ENCODE results near the gene SKP1. TPM values are rescaled to one million over a fixed set of nuclear protein-coding genes. Genes with fewer than 3 reads are reported as not detected.

The SKP1 gene
- total and polyA plus RNA-seq, 2 donors from 2014 or later: 380 to 848 TPM

DNA sequence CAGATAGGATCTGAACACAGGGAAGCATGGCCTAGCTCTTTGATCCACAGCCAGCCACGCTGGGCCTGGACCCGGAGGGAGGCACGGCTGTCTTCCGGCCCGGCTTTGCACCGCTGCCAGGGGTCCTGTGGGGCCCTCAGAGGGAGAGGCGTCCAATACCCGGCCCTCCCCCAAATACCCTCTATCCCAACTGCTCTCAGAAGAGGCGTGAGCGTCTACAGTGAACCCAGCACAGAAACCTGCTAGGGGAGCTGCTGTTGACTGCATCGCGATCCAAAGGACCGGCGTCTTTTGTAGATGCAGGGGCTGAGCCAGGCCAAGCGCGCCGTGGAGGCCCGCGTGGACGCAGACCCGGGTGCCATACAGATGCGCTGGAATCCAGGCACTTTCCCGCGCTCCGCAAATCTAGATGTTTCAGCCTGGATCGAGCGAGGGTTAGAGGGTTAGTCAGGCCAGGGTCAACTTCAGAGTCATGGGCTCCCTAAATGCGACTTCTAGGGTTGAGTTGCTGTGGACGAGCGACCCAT lies 63.3 kb downstream of the SKP1 start:
- intact Hi-C loops (cut with DNase I): no loop called here

DNA sequence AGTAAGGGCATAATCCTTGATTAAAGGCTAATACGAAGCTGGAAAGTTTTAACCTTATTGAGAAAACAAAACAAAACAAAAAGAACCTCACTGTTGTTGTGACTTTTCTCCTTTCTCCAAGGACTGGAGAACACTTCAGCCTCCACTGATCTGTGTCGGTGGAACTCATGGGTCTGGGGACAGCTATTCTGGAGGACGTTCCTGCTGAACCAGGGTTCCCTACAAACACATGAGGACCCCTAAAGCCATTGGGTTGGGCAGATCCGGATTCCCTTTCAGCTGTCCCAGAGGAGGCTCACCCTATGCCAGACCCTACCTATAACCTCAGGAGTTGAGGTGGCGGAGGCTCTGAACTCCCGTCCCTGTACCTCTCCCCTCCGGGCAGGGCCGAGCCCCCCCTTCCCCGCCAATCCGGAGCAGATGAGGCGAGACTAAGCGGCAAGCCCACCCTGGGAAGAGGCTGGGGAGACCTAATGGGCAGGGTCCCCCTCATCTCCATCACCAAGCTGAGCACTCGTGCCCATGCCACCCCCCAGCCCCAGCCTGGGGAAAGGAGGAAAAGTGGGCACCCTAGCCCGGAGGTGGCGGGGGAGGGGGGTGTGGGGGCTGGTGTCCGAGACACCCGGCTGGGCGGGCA lies 63.9 kb downstream of the SKP1 start:
- Histone ChIP-seq H3K9ac (ENCODE audit: low read length in 3 of 3) (no peak overlapping the region), H3K9me3 (ENCODE audit: control insufficient read depth in 2 of 3, insufficient read depth in 1 of 3, low read length in 3 of 3) (no peaks in the 10 kb centered on the region), H3K36me3 (ENCODE audit: control insufficient read depth in 2 of 3, insufficient read depth in 3 of 3, low read length in 3 of 3) (no peaks in the 10 kb centered on the region), H3K4me3 (ENCODE audit: low read length in 3 of 3) (no peak overlapping the region), H3K4me1 (ENCODE audit: control insufficient read depth in 2 of 3, insufficient read depth in 2 of 3, low read depth in 1 of 3, low read length in 3 of 3) (peaks cover 0 to 11% (median 7%) of the 10 kb centered on the region in 3 donors), H3K27me3 (ENCODE audit: control insufficient read depth, insufficient read depth, low read length) (peaks cover 4% of the 10 kb centered on the region), H3K27ac (ENCODE audit: low read depth in 2 of 2, low read length in 2 of 2) (no peak overlapping the region)
- intact Hi-C loops (cut with DNase I): no loop called here
- DNase-seq (no peak), FAIRE-seq (no peak)
- TF ChIP-seq, protein P1, sequence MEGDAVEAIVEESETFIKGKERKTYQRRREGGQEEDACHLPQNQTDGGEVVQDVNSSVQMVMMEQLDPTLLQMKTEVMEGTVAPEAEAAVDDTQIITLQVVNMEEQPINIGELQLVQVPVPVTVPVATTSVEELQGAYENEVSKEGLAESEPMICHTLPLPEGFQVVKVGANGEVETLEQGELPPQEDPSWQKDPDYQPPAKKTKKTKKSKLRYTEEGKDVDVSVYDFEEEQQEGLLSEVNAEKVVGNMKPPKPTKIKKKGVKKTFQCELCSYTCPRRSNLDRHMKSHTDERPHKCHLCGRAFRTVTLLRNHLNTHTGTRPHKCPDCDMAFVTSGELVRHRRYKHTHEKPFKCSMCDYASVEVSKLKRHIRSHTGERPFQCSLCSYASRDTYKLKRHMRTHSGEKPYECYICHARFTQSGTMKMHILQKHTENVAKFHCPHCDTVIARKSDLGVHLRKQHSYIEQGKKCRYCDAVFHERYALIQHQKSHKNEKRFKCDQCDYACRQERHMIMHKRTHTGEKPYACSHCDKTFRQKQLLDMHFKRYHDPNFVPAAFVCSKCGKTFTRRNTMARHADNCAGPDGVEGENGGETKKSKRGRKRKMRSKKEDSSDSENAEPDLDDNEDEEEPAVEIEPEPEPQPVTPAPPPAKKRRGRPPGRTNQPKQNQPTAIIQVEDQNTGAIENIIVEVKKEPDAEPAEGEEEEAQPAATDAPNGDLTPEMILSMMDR (IDR thresholded peaks at IDR 0.05; ENCODE audit: borderline replicate concordance, extremely low read depth, insufficient read depth): no peak

More for the DNA sequence above, 63.3 kb downstream of the SKP1 start:
- Histone ChIP-seq H3K4me1 (ENCODE audit: control insufficient read depth in 2 of 3, insufficient read depth in 2 of 3, low read depth in 1 of 3, low read length in 3 of 3) (peaks cover 0 to 11% (median 7%) of the 10 kb centered on the region in 3 donors), H3K9ac (ENCODE audit: low read length in 3 of 3) (no peak overlapping the region), H3K27me3 (ENCODE audit: control insufficient read depth, insufficient read depth, low read length) (peaks cover 4% of the 10 kb centered on the region), H3K36me3 (ENCODE audit: control insufficient read depth in 2 of 3, insufficient read depth in 3 of 3, low read length in 3 of 3) (no peaks in the 10 kb centered on the region), H3K4me3 (ENCODE audit: low read length in 3 of 3) (peak overlapping the region in 2 of 3 donors; percentile 63 to 66), H3K9me3 (ENCODE audit: control insufficient read depth in 2 of 3, insufficient read depth in 1 of 3, low read length in 3 of 3) (no peaks in the 10 kb centered on the region), H3K27ac (ENCODE audit: low read depth in 2 of 2, low read length in 2 of 2) (no peak overlapping the region)
- FAIRE-seq: no peak
- DNase-seq: peak in 4 of 5 donors; percentile 31 to 74 (median 34)
- TF ChIP-seq, protein P1 (IDR thresholded peaks at IDR 0.05; ENCODE audit: borderline replicate concordance, extremely low read depth, insufficient read depth): no peak

DNA sequence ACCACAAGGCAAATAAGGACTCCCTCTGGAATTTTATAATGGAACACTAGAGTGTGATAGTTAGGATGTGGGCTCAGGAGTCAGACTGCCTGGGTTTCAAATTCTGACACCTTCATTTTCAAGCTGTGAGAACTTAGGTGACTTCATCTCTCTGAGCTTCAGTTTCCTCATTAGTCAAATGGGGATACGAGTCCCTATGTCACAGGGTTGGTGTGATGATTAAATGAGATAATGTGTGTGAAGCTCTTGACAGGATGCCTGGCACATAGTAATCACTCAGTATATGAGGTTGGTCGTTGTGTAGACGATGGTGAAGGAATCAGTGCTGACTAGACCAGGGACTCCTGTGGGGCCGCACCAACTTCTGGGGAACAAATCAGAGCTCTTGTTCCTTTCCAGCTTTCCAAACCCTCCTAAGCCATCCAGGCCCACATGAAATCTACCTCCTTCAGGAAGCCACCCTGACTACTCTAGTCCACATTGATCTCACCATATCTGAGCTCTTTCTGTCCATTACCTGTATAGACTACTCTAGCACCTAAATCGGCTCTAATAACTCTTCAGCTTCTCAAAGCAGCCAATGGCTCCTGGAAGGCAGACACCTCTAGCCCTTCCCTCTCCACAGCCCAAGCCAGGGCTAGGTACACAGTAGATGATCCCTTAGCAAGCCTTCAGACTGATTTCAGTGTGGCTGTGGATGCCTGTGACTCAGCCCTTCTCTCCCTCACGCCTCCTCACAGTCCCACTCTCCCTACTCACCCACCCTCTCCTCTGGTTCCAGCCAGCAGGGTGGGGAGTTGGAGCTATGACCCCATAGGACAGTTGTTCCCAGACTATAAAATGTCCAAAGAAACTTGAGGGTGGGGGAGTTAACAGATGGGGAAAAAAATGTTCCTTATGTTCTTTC lies 64.8 kb downstream of the SKP1 start:
- DNase-seq (peak in 1 of 5 donors; percentile 16), FAIRE-seq (no peak)
- intact Hi-C loops (cut with DNase I): no loop called here
- H3K27ac ChIP-seq (ENCODE audit: low read depth in 2 of 2, low read length in 2 of 2): no peak overlapping the region
- H3K27me3 ChIP-seq (ENCODE audit: control insufficient read depth, insufficient read depth, low read length): peaks cover 4% of the 10 kb centered on the region
- H3K4me3 ChIP-seq (ENCODE audit: low read length in 3 of 3): no peak overlapping the region
- H3K9me3 ChIP-seq (ENCODE audit: control insufficient read depth in 2 of 3, insufficient read depth in 1 of 3, low read length in 3 of 3): no peaks in the 10 kb centered on the region
- TF ChIP-seq, protein P1 (IDR thresholded peaks at IDR 0.05; ENCODE audit: borderline replicate concordance, extremely low read depth, insufficient read depth): no peak
- H3K9ac ChIP-seq (ENCODE audit: low read length in 3 of 3): no peak overlapping the region
- peaks cover 0 to 11% (median 7%) of the 10 kb centered on the region in 3 donors for H3K4me1 ChIP-seq (ENCODE audit: control insufficient read depth in 2 of 3, insufficient read depth in 2 of 3, low read depth in 1 of 3, low read length in 3 of 3)
- H3K36me3 ChIP-seq (ENCODE audit: control insufficient read depth in 2 of 3, insufficient read depth in 3 of 3, low read length in 3 of 3): no peaks in the 10 kb centered on the region
